Mammary epithelial cell (primary cell): ENCODE measurements around the gene ACTL7A.

Source experiments
- EZH2 ChIP-seq: IDR thresholded peaks from 2 replicates; pipeline ENCODE4 v1.6.1; 2012; ENCODE audit warnings: low read length, inconsistent platforms, borderline replicate concordance
- TF ChIP-seq, protein P1 (sequence below), 2 donors: IDR thresholded peaks in 1 of 2; conservative IDR thresholded peaks in 1 of 2; 2 replicates each; pipeline ENCODE4 v1.5.1; 2011 to 2012; ENCODE audit warnings: inconsistent platforms in 2 of 2, low read length in 2 of 2, mild to moderate bottlenecking in 2 of 2, control low read depth in 1 of 2, low read depth in 1 of 2; ENCODE audit not compliant: insufficient read depth in 1 of 2; ENCODE audit errors: extremely low read depth in 1 of 2

DNA sequence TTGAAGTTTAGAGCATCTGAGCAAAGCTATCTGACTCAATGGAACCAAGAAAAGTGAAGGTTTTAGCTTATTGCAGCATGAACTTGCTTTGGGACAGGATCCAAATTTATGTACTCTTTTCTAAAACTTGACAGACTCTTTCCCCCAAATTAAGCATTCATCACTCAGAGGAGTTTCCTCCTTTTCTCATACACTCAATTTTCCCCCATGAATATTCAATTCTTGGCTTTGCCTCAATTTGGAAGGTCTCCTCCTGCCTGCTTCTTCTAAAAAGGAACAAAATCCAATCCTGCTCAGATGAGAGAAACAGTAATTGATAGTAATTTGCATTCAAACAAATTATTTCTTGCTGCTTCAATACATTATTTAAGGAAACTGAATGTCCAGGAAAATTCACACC, 5.0 kb downstream of the ACTL7A start:
- TF ChIP-seq, protein P1, sequence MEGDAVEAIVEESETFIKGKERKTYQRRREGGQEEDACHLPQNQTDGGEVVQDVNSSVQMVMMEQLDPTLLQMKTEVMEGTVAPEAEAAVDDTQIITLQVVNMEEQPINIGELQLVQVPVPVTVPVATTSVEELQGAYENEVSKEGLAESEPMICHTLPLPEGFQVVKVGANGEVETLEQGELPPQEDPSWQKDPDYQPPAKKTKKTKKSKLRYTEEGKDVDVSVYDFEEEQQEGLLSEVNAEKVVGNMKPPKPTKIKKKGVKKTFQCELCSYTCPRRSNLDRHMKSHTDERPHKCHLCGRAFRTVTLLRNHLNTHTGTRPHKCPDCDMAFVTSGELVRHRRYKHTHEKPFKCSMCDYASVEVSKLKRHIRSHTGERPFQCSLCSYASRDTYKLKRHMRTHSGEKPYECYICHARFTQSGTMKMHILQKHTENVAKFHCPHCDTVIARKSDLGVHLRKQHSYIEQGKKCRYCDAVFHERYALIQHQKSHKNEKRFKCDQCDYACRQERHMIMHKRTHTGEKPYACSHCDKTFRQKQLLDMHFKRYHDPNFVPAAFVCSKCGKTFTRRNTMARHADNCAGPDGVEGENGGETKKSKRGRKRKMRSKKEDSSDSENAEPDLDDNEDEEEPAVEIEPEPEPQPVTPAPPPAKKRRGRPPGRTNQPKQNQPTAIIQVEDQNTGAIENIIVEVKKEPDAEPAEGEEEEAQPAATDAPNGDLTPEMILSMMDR (conservative IDR thresholded peaks at IDR 0.05 in 1 of 2, IDR thresholded peaks at IDR 0.05 in 1 of 2; ENCODE audit: extremely low read depth in 1 of 2, insufficient read depth in 1 of 2, low read depth in 1 of 2, low read length in 2 of 2) = no peak
- TF ChIP-seq EZH2 = no peak
